GM12875 (cell line): ENCODE results near the gene VAV2.
A peak's percentile ranks its signal among the peaks of the same experiment; 100 is the strongest.

Source experiments
- H3K4me3 ChIP-seq: one replicate; pipeline ENCODE4 v1.5.1; 2011; ENCODE audit warnings: low read depth, low read length, control low read depth
- CTCF ChIP-seq: IDR thresholded peaks from 2 replicates; pipeline ENCODE4 v1.5.1; 2011; ENCODE audit warnings: low read depth, mild to moderate bottlenecking, control low read depth, inconsistent platforms, low read length, moderate library complexity, borderline replicate concordance; ENCODE audit not compliant: insufficient read depth

VAV2 gene, protein sequence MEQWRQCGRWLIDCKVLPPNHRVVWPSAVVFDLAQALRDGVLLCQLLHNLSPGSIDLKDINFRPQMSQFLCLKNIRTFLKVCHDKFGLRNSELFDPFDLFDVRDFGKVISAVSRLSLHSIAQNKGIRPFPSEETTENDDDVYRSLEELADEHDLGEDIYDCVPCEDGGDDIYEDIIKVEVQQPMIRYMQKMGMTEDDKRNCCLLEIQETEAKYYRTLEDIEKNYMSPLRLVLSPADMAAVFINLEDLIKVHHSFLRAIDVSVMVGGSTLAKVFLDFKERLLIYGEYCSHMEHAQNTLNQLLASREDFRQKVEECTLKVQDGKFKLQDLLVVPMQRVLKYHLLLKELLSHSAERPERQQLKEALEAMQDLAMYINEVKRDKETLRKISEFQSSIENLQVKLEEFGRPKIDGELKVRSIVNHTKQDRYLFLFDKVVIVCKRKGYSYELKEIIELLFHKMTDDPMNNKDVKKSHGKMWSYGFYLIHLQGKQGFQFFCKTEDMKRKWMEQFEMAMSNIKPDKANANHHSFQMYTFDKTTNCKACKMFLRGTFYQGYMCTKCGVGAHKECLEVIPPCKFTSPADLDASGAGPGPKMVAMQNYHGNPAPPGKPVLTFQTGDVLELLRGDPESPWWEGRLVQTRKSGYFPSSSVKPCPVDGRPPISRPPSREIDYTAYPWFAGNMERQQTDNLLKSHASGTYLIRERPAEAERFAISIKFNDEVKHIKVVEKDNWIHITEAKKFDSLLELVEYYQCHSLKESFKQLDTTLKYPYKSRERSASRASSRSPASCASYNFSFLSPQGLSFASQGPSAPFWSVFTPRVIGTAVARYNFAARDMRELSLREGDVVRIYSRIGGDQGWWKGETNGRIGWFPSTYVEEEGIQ

DNA sequence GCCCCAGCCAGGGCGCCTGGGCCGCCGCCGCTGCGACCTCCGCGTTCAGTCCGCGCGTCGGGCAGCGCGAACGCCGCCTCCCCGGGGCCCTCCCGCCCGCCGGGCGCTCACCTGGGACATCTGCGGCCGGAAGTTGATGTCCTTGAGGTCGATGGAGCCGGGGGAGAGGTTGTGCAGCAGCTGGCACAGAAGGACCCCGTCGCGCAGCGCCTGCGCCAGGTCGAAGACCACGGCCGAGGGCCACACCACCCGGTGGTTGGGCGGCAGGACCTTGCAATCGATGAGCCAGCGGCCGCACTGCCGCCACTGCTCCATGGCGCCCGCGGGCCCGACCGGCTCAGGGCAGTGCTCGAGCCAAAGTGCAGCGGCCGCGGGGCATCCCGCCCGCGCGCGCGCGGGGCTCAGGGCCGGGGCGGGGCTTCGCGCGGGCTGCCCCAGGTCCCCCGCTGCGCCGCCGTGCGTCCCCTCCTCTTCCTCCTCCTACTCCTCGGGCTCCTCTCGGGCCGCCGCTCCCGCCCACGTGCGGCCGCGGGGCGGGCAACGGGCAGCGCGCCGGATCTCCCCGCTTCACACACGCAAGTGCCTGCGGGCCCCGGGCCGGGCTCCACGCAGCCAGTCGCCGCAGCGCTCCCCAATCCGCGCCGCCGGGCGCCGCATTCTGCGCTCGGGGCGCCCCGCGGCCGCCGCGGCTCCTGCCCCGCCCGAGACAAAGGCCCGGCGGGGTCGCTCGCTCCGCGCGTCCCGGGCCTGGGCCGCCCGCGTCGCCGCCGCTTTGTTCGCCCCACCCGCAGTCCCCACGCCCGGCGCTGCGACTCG is at the start of gene VAV2:
VAV2 (minus strand) TSS at position 361 of the 816 bp plus-strand sequence; CDS start at position 315, 46 bp downstream.
- no peak for TF ChIP-seq CTCF
- peak within 1 kb of the TSS; percentile 64 for H3K4me3 ChIP-seq

DNA sequence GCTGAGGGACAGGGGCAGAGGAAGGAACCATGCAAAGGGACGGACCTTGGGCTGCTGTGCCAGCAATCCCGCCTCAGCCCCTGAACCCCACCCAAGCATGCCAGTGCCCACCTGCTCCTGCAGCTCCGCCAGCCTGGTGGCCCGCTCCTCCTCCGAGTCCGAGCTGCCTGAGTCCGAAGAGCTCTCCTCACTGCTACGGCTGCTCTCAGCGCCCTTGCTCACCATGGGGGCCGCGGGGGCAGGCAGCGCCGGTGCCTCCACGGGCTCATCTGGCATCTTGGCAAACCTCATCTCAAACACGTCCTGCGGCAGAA is 49.5 kb upstream of the VAV2 start:
- TF ChIP-seq CTCF, result no peak

GRCh38 chr9:134040781-134041648 is 48.9 kb upstream of the VAV2 start:
- no peak overlapping the region for H3K4me3 ChIP-seq
- TF ChIP-seq CTCF, result no peak

More for the DNA sequence above, 49.5 kb upstream of the VAV2 start:
- no peak overlapping the region for H3K4me3 ChIP-seq

DNA sequence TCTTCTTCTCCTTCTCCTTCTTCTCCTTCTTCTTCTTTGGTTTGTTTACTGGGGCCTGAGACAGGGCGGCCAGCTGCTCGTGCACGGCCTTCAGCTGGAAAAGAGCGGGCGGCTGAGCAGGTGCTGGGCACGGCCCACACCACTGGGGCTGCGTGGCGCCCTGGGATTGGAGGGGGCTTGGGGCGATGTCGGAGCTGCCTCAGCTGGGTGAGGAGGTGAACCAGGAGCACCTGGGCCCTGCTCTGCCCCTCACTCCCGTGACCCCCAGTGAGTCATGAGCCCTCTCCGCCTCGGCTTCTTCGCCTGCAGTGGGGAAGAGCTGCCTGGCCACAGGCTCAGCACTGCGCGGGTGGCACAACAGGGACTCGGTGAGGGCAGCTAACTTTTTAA is 48.0 kb upstream of the VAV2 start:
- TF ChIP-seq CTCF, result no peak
- no peak overlapping the region for H3K4me3 ChIP-seq

DNA sequence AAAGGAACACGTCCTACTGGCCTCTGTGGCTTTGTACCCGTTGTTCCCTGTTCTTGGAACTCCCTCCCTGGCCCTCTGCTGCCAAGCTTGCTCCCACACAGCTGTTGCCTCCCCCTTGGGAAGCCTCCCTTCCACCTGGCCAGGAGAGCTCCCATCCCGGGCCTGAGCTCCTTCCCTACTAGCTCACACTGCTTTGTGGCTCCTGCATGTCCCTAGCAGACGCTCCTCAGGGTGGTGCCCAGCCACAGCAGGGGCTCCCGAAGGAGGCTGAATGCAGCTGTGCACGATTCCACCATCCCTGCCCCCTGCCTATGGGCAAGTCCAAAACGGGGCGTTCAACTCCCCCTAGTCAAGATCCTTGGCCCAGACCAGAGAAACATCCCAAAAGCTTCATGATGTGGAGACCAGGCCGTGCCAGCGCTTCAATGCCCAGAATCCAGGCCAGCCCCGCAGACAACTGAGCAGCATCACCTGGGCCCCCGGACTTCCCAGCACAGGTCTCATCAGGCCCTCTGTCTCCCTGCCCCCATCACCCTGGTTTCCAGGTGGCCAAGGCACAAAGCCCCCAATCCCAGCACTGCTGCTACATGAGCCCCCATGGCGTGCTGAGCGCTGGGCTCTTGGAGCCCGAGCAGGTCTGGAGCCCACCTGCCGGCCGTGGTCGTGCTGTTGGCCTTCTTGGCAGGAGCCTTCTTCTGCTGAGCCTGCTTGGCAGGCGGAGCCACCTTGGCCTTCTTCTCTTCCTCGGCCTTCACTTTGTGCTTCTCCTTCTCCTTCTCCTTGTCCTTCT is 47.5 kb upstream of the VAV2 start:
- no peak for TF ChIP-seq CTCF
- H3K4me3 ChIP-seq, result no peak overlapping the region
